Transverse colon (tissue), 4 donors: ENCODE measurements around the gene OSBPL3.

Source experiments
- CTCF ChIP-seq, 5 experiments: fragments of 200-600 bp in 3 of 5; fragments of 450-650 bp in 2 of 5; sonication (generic) in 3 of 5; IDR thresholded peaks; 1 replicate in 2 of 5; 2 replicates in 3 of 5; pipeline ENCODE4 v1.5.1; 2016 to 2017; ENCODE audit warnings: antibody characterized with exemption in 5 of 5, inconsistent platforms in 3 of 5, mild to moderate bottlenecking in 2 of 5, moderate library complexity in 1 of 5
- EP300 ChIP-seq: sonication (generic); formaldehyde crosslinking; IDR thresholded peaks from one replicate; pipeline ENCODE4 v1.6.1; 2017; ENCODE audit warnings: antibody characterized with exemption, low read depth
- POLR2A ChIP-seq: fragments of 450-650 bp; IDR thresholded peaks from one replicate; pipeline ENCODE4 v1.6.1; 2016; ENCODE audit warnings: antibody characterized with exemption, mild to moderate bottlenecking, moderate library complexity
- POLR2AphosphoS5 ChIP-seq, 3 donors: sonication (generic); formaldehyde crosslinking; IDR thresholded peaks; one replicate each; pipeline ENCODE4 v1.6.1; 2016; ENCODE audit warnings: antibody characterized with exemption in 3 of 3

GRCh38 chr7:25005658-25006057 is 25.7 kb upstream of the OSBPL3 start:
- no peak for TF ChIP-seq POLR2A
- TF ChIP-seq CTCF (IDR thresholded peaks at IDR 0.05): no peak
- no peak for TF ChIP-seq POLR2AphosphoS5 (IDR thresholded peaks at IDR 0.05)
- no peak for TF ChIP-seq EP300
